ENCODE data around the gene MRPL21.

Gene MRPL21

GRCh38 chr11:68855205-68855981 lies 48.2 kb downstream of the MRPL21 start:
- Histone ChIP-seq H3K36me3 (no peaks in the 10 kb centered on the region), H3K27ac (no peak overlapping the region), H3K27me3 (ENCODE audit: insufficient read depth, low read depth, severe bottlenecking) (no peaks in the 10 kb centered on the region), H3K4me3 (ENCODE audit: low read depth, low read length) (no peak overlapping the region), H3K9me3 (ENCODE audit: severe bottlenecking) (no peaks in the 10 kb centered on the region)
- DNase-seq, result no peak
- TF ChIP-seq CTCF (IDR thresholded peaks at IDR 0.05; ENCODE audit: low read depth, low read length), result no peak

- no peak for DNase-seq
- no peak overlapping the region for H3K4me3 ChIP-seq (ENCODE audit: low read depth, low read length)
- H3K36me3 ChIP-seq, result no peaks in the 10 kb centered on the region
Measured at GRCh38 chr11:68854273-68854958, 49.2 kb downstream of the MRPL21 start.

GRCh38 chr11:68852628-68853027 lies 51.0 kb downstream of the MRPL21 start:
- DNase-seq, result no peak
- Histone ChIP-seq H3K36me3 (no peaks in the 10 kb centered on the region), H3K27ac (no peak overlapping the region), H3K27me3 (ENCODE audit: insufficient read depth, low read depth, severe bottlenecking) (no peaks in the 10 kb centered on the region), H3K9me3 (ENCODE audit: severe bottlenecking) (no peaks in the 10 kb centered on the region), H3K4me3 (ENCODE audit: low read depth, low read length) (no peak overlapping the region)
- no peak for TF ChIP-seq CTCF (IDR thresholded peaks at IDR 0.05; ENCODE audit: low read depth, low read length)

More at GRCh38 chr11:68854273-68854958, 49.2 kb downstream of the MRPL21 start:
- Histone ChIP-seq H3K27ac (no peak overlapping the region), H3K27me3 (ENCODE audit: insufficient read depth, low read depth, severe bottlenecking) (no peaks in the 10 kb centered on the region), H3K9me3 (ENCODE audit: severe bottlenecking) (no peaks in the 10 kb centered on the region)
- TF ChIP-seq CTCF (IDR thresholded peaks at IDR 0.05; ENCODE audit: low read depth, low read length), result no peak

- no peak overlapping the region for H3K4me3 ChIP-seq (ENCODE audit: low read depth, low read length)
- no peak for TF ChIP-seq CTCF (IDR thresholded peaks at IDR 0.05; ENCODE audit: low read depth, low read length)
- H3K9me3 ChIP-seq (ENCODE audit: severe bottlenecking), result no peaks in the 10 kb centered on the region
- H3K36me3 ChIP-seq, result no peaks in the 10 kb centered on the region
- H3K27ac ChIP-seq, result no peak overlapping the region
- no peak for DNase-seq
- H3K27me3 ChIP-seq (ENCODE audit: insufficient read depth, low read depth, severe bottlenecking), result no peaks in the 10 kb centered on the region
Measured at GRCh38 chr11:68848429-68848828, 55.2 kb downstream of the MRPL21 start.

- no peak overlapping the region for H3K27ac ChIP-seq
- H3K36me3 ChIP-seq, result no peaks in the 10 kb centered on the region
- H3K4me3 ChIP-seq (ENCODE audit: low read depth, low read length), result no peak overlapping the region
- TF ChIP-seq CTCF (IDR thresholded peaks at IDR 0.05; ENCODE audit: low read depth, low read length), result no peak
- no peaks in the 10 kb centered on the region for H3K9me3 ChIP-seq (ENCODE audit: severe bottlenecking)
- no peaks in the 10 kb centered on the region for H3K27me3 ChIP-seq (ENCODE audit: insufficient read depth, low read depth, severe bottlenecking)
- no peak for DNase-seq
Measured at GRCh38 chr11:68847395-68847794, 56.2 kb downstream of the MRPL21 start.
